HFF-Myc (cell line): ENCODE data around the gene TTLL3.

ENCODE experiments used
- DNase-seq: peaks from one replicate; pipeline ENCODE4 v3.0.0-alpha.2; 2011; ENCODE audit warnings: low read depth; ENCODE audit errors: extremely low read depth
- H3K4me3 ChIP-seq: replicated peaks from 2 replicates; pipeline ENCODE4 v1.5.1; 2011; ENCODE audit warnings: low read depth, mild to moderate bottlenecking, control low read depth, low read length
- CTCF ChIP-seq: IDR thresholded peaks from 2 replicates; pipeline ENCODE4 v1.5.1; 2012; ENCODE audit warnings: mild to moderate bottlenecking, low read depth, low read length, control low read depth; ENCODE audit errors: missing control alignments

Gene TTLL3

GRCh38 chr3:9809615-9810432, at the start of gene TTLL3:
Gene TTLL3 (plus strand): TSS chr3:9810262. CDS start chr3:9810662, 400 bp downstream.
- no peak for DNase-seq
- peak within 1 kb of the TSS; percentile 46 for H3K4me3 ChIP-seq
- no peak for TF ChIP-seq CTCF

GRCh38 chr3:9760779-9761505, 49.1 kb upstream of the TTLL3 start:
- TF ChIP-seq CTCF, result no peak
- no peak overlapping the region for H3K4me3 ChIP-seq

GRCh38 chr3:9761919-9762318, 48.1 kb upstream of the TTLL3 start:
- H3K4me3 ChIP-seq, result no peak overlapping the region
- DNase-seq, result no peak
- TF ChIP-seq CTCF, result no peak

More at GRCh38 chr3:9760779-9761505, 49.1 kb upstream of the TTLL3 start:
- DNase-seq, result no peak

DNA sequence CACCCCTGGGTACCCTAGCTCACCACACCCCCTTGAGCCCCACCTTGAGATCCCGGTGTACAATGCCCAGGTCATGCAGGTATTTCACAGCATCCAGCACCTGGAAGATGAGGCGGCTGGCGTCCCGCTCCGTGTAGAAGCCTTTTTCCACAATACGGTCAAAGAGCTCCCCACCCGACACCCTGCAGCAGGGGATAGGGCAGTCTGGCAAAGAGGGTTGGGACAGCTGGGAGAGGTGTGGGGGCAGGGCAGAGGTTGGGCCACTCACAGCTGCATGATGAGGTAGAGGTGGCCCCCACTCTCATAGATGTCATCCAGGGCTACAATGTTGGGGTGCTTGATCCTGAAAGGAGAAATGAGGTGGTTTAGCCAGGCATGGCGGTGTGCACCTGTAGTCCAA, 47.2 kb upstream of the TTLL3 start:
- DNase-seq, result no peak
- no peak overlapping the region for H3K4me3 ChIP-seq
- TF ChIP-seq CTCF, result no peak

DNA sequence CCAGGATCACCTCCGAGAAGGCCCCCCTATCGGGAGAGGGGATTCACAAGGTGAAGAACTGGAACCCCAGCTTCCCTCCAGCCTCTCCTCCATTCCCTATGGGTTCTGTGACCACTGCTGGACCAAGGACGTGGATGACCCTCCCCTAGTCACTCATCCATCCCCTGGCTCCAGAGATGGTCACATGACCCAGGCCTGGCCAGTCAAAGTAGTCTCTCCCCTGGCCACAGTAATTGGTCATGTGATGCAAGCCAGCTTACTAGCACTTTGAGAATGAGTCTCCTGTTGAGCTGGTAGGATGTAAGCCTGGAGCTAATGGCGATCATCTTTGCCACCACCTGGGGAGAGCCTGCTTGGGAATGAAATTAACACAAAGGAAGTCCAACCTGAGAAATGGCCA, 44.2 kb upstream of the TTLL3 start:
- DNase-seq, result no peak
- no peak overlapping the region for H3K4me3 ChIP-seq
- no peak for TF ChIP-seq CTCF

DNA sequence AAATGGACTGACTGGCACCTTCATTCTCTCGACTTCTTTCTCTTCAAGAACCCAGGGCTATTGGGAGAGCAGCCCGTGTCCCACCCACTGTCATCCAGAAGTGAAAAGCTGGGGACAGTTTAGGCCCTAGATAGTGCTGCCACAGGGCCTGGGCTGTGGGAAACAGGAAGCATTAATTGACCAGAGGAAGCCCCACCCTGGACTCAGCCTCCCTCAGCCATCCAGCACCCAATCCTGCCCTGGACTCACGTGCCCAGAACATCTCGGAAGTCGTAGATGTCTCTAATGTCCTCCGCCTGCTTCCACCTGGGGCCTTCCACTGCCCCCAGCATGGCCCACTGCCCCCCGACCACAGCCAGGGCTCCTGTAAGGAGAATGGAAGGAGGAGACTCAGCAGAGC, 42.6 kb upstream of the TTLL3 start:
- no peak for DNase-seq
- TF ChIP-seq CTCF, result no peak
- no peak overlapping the region for H3K4me3 ChIP-seq
